Measurements from ENCODE around the gene NDRG2. TPM values are rescaled to one million over a fixed set of nuclear protein-coding genes. Genes with fewer than 3 reads are reported as not detected.

The NDRG2 gene
- total RNA-seq, 1 donor from 2014 or later, result 2.6 TPM

GRCh38 chr14:21037156-21037555 is 12.3 kb upstream of the NDRG2 start:
- no peak for DNase-seq (ENCODE audit: extremely low read depth, low read depth, low spot score)

- DNase-seq (ENCODE audit: extremely low read depth, low read depth, low spot score), result no peak
Measured at GRCh38 chr14:21036751-21037150, 11.9 kb upstream of the NDRG2 start.

- DNase-seq (ENCODE audit: extremely low read depth, low read depth, low spot score), result no peak
Measured at GRCh38 chr14:21034707-21035106, 9.8 kb upstream of the NDRG2 start, which contains the start of gene RNASE13. Gene RNASE13, minus strand, starts transcription at chr14:21034807. Its CDS starts 519 bp downstream, at chr14:21034288.

GRCh38 chr14:21033133-21033698 is 8.4 kb upstream of the NDRG2 start:
- DNase-seq (ENCODE audit: extremely low read depth, low read depth, low spot score), result no peak

GRCh38 chr14:21032326-21033132 is 7.7 kb upstream of the NDRG2 start:
- DNase-seq (ENCODE audit: extremely low read depth, low read depth, low spot score), result no peak

GRCh38 chr14:21030531-21030930 is 5.7 kb upstream of the NDRG2 start:
- DNase-seq (ENCODE audit: extremely low read depth, low read depth, low spot score), result no peak

GRCh38 chr14:21029917-21030316 is 5.1 kb upstream of the NDRG2 start, which contains the start of gene TPPP2:
Gene TPPP2, plus strand, starts transcription at chr14:21030217. Its CDS starts 365 bp downstream, at chr14:21030582.
- DNase-seq (ENCODE audit: extremely low read depth, low read depth, low spot score), result no peak

- no peak for DNase-seq (ENCODE audit: extremely low read depth, low read depth, low spot score)
Measured at GRCh38 chr14:21026988-21027315, 2.1 kb upstream of the NDRG2 start.

- DNase-seq (ENCODE audit: extremely low read depth, low read depth, low spot score), result no peak
Measured at GRCh38 chr14:21026274-21026987, 1.6 kb upstream of the NDRG2 start.

- no peak for DNase-seq (ENCODE audit: extremely low read depth, low read depth, low spot score)
Measured at GRCh38 chr14:21025371-21026273, 761 bp upstream of the NDRG2 start.

- DNase-seq (ENCODE audit: extremely low read depth, low read depth, low spot score), result no peak
Measured at GRCh38 chr14:21023817-21024584, 860 bp downstream of the NDRG2 start.

- DNase-seq (ENCODE audit: extremely low read depth, low read depth, low spot score), result no peak
Measured at GRCh38 chr14:21023174-21023573, 1.7 kb downstream of the NDRG2 start.

- no peak for DNase-seq (ENCODE audit: extremely low read depth, low read depth, low spot score)
Measured at GRCh38 chr14:21022686-21023085, 2.2 kb downstream of the NDRG2 start.

- DNase-seq (ENCODE audit: extremely low read depth, low read depth, low spot score), result no peak
Measured at GRCh38 chr14:21020977-21021545, 3.8 kb downstream of the NDRG2 start.

GRCh38 chr14:21019366-21019765 is 5.5 kb downstream of the NDRG2 start:
- no peak for DNase-seq (ENCODE audit: extremely low read depth, low read depth, low spot score)

GRCh38 chr14:21018781-21019180 is 6.1 kb downstream of the NDRG2 start:
- no peak for DNase-seq (ENCODE audit: extremely low read depth, low read depth, low spot score)

GRCh38 chr14:21018286-21018685 is 6.6 kb downstream of the NDRG2 start:
- DNase-seq (ENCODE audit: extremely low read depth, low read depth, low spot score), result no peak

- no peak for DNase-seq (ENCODE audit: extremely low read depth, low read depth, low spot score)
Measured at GRCh38 chr14:21017528-21018245, 7.2 kb downstream of the NDRG2 start.

Data from glomerular endothelial cell (primary cell).